Gastroesophageal sphincter (tissue), 4 donors: ENCODE measurements around the gene DYRK1A. TPM values are rescaled to one million over a fixed set of nuclear protein-coding genes. Genes with fewer than 3 reads are reported as not detected.

ENCODE experiments used
- ATAC-seq: fragments of 150-250 bp; one replicate; pipeline ENCODE4 v1.9.1; 2016; ENCODE audit warnings: mild to moderate bottlenecking, moderate library complexity
- H3K27ac ChIP-seq, 4 donors: fragments of 200-600 bp; sonication (generic) in 3 of 4; 1 replicate in 3 of 4; 2 replicates in 1 of 4; pipeline ENCODE4 v1.5.1; 2016 to 2019
- H3K27me3 ChIP-seq: fragments of 200-600 bp; sonication (generic); one replicate; pipeline ENCODE4 v1.5.1; 2019
- H3K36me3 ChIP-seq, 2 donors: fragments of 200-600 bp; sonication (generic); one replicate each; pipeline ENCODE4 v1.5.1; 2019; ENCODE audit warnings: control low read depth in 1 of 2
- H3K4me1 ChIP-seq, 3 donors: fragments of 200-600 bp; sonication (generic); 1 replicate in 2 of 3; 2 replicates in 1 of 3; pipeline ENCODE4 v1.5.1; 2016 to 2019; ENCODE audit warnings: control low read depth in 2 of 3
- H3K4me3 ChIP-seq, 2 donors: fragments of 200-600 bp; sonication (generic); one replicate each; pipeline ENCODE4 v1.5.1; 2019; ENCODE audit warnings: mild to moderate bottlenecking in 1 of 2, moderate library complexity in 1 of 2
- H3K9me3 ChIP-seq, 3 donors: fragments of 200-600 bp; sonication (generic); one replicate each; pipeline ENCODE4 v1.5.1; 2017 to 2019; ENCODE audit warnings: control low read depth in 2 of 3
- CTCF ChIP-seq, 4 experiments: fragments of 200-600 bp in 2 of 4; fragments of 450-650 bp in 2 of 4; sonication (generic) in 1 of 4; IDR thresholded peaks; one replicate each; pipeline ENCODE4 v1.5.1; 2017 to 2019; ENCODE audit warnings: antibody characterized with exemption in 4 of 4, mild to moderate bottlenecking in 2 of 4, moderate library complexity in 2 of 4
- EP300 ChIP-seq: sonication (generic); formaldehyde crosslinking; IDR thresholded peaks from one replicate; pipeline ENCODE4 v1.6.1; 2017; ENCODE audit warnings: antibody characterized with exemption, mild to moderate bottlenecking
- POLR2A ChIP-seq, 2 donors: fragments of 450-650 bp; IDR thresholded peaks; one replicate each; pipeline ENCODE4 v1.6.1; 2017; ENCODE audit warnings: antibody characterized with exemption in 2 of 2, mild to moderate bottlenecking in 2 of 2, moderate library complexity in 1 of 2
- POLR2AphosphoS5 ChIP-seq: sonication (generic); formaldehyde crosslinking; IDR thresholded peaks from one replicate; pipeline ENCODE4 v1.6.1; 2017; ENCODE audit warnings: antibody characterized with exemption
- WGBS, 2 donors: methylation state at CpG; one replicate each; pipeline ENCODE4 v1.1.5; 2018; ENCODE audit warnings: low coverage in 1 of 2; 5-methylcytosine and 5-hydroxymethylcytosine counted together
- total RNA-seq, 4 donors: library from RNA; depleted of rRNA; stranded (reverse); fragments of >200 nt; gene quantifications; one replicate each; pipeline ENCODE4 v1.1.0, GENCODE V29; 2016

Gene DYRK1A
- total RNA-seq, 4 donors from 2014 or later, result 85.1 to 102 (median 94.0) TPM

- Histone ChIP-seq H3K4me3 (no peak overlapping the region), H3K4me1 (peaks cover 19 to 89% (median 30%) of the 10 kb centered on the region in 3 donors), H3K9me3 (no peaks in the 10 kb centered on the region), H3K36me3 (no peaks in the 10 kb centered on the region), H3K27ac (no peak overlapping the region), H3K27me3 (no peaks in the 10 kb centered on the region)
- TF ChIP-seq POLR2AphosphoS5, result no peak
- no peak for TF ChIP-seq CTCF (IDR thresholded peaks at IDR 0.05)
- TF ChIP-seq POLR2A (IDR thresholded peaks at IDR 0.05), result no peak
- TF ChIP-seq EP300, result no peak
- no peak for ATAC-seq
- 56 to 77% methylated on average over 2 to 4 of the region's 4 CpGs for WGBS, 2 donors
These were observed 15.5 kb downstream of the DYRK1A start for GRCh38 chr21:37381883-37382585.

DNA sequence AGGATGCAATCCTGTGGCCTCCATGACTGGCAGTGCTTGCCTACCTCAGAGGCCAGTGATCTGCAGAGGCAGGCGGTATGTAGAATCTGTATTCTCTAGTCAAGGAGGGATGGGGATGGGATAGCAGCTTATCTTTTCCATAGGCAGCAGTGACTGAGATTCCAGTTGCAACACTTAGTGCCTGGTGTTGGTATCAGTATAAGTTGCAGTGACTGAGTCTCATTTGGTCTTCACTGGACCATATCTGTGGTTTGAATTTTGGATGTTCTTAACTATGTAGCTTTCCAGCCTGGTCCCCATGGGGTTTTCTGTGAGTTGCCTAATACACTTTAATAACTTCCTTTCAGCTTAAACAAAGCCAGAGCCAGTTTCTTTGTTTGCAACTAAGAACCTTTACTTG lies 16.5 kb downstream of the DYRK1A start:
- Histone ChIP-seq H3K36me3 (no peaks in the 10 kb centered on the region), H3K27me3 (no peaks in the 10 kb centered on the region), H3K4me3 (no peak overlapping the region), H3K9me3 (no peaks in the 10 kb centered on the region), H3K27ac (no peak overlapping the region), H3K4me1 (peaks cover 19 to 89% (median 31%) of the 10 kb centered on the region in 3 donors)
- ATAC-seq, result no peak
- TF ChIP-seq POLR2A (IDR thresholded peaks at IDR 0.05) (no peak), EP300 (no peak), POLR2AphosphoS5 (no peak), CTCF (IDR thresholded peaks at IDR 0.05) (no peak)
- 100% methylated on average over 1 of the region's 1 CpG; no CpG with 5 or more reads in 1 of the 2 donors for WGBS, 2 donors

- ATAC-seq, result no peak
- H3K36me3 ChIP-seq, result no peaks in the 10 kb centered on the region
- H3K4me1 ChIP-seq, result peaks cover 19 to 89% (median 27%) of the 10 kb centered on the region in 3 donors
- H3K9me3 ChIP-seq, result no peaks in the 10 kb centered on the region
- no peak overlapping the region for H3K27ac ChIP-seq
- H3K27me3 ChIP-seq, result no peaks in the 10 kb centered on the region
- H3K4me3 ChIP-seq, result no peak overlapping the region
- 57 to 86% methylated on average over 1 of the region's 1 CpG for WGBS, 2 donors
- TF ChIP-seq POLR2AphosphoS5, result no peak
- TF ChIP-seq CTCF (IDR thresholded peaks at IDR 0.05), result no peak
- no peak for TF ChIP-seq POLR2A (IDR thresholded peaks at IDR 0.05)
- TF ChIP-seq EP300, result no peak
These were observed 17.3 kb downstream of the DYRK1A start for GRCh38 chr21:37383784-37384311.

GRCh38 chr21:37384416-37384815 lies 17.8 kb downstream of the DYRK1A start:
- TF ChIP-seq CTCF (IDR thresholded peaks at IDR 0.05) (no peak), EP300 (no peak), POLR2AphosphoS5 (no peak), POLR2A (IDR thresholded peaks at IDR 0.05) (no peak)
- 73 to 79% methylated on average over 1 of the region's 1 CpG for WGBS, 2 donors
- Histone ChIP-seq H3K27ac (no peak overlapping the region), H3K36me3 (no peaks in the 10 kb centered on the region), H3K4me1 (peaks cover 17 to 89% (median 23%) of the 10 kb centered on the region in 3 donors), H3K27me3 (no peaks in the 10 kb centered on the region), H3K4me3 (no peak overlapping the region), H3K9me3 (no peaks in the 10 kb centered on the region)
- no peak for ATAC-seq
